Body of pancreas (tissue), 4 donors: ENCODE results near the gene CCDC51. TPM values are rescaled to one million over a fixed set of nuclear protein-coding genes. Genes with fewer than 3 reads are reported as not detected.
"Not testable (repeated sequence)": the region's sequence is repeated elsewhere in the genome, so short reads cannot be mapped to it uniquely, and the experiment has no call there.

Source experiments
- ATAC-seq: fragments of 150-250 bp; one replicate; pipeline ENCODE4 v1.9.1; 2016
- DNase-seq, 4 donors: peaks; one replicate each; pipeline ENCODE4 v3.0.0-alpha.2; 2019
- H3K27ac ChIP-seq, 4 donors: fragments of 200-600 bp; sonication (generic); 1 replicate in 3 of 4; 2 replicates in 1 of 4; pipeline versions ENCODE4 v1.5.1 to v1.6.1; 2016 to 2019; ENCODE audit warnings: mild to moderate bottlenecking in 1 of 4, mixed read lengths in 1 of 4, moderate library complexity in 1 of 4
- H3K27me3 ChIP-seq, 2 donors: fragments of 200-600 bp; sonication (generic); one replicate each; pipeline ENCODE4 v1.6.0; 2016; ENCODE audit warnings: mild to moderate bottlenecking in 1 of 2
- H3K36me3 ChIP-seq, 2 donors: fragments of 200-600 bp; sonication (generic); replicated peaks in 1 of 2; 2 replicates each; pipeline ENCODE4 v1.5.1; 2016; ENCODE audit warnings: low read depth in 2 of 2; ENCODE audit not compliant: insufficient read depth in 1 of 2
- H3K4me1 ChIP-seq: fragments of 200-600 bp; sonication (generic); one replicate; pipeline ENCODE4 v1.6.0; 2016
- H3K4me3 ChIP-seq, 2 donors: fragments of 200-600 bp; sonication (generic); 1 replicate in 1 of 2; 2 replicates in 1 of 2; pipeline ENCODE4 v1.5.1; 2016 to 2019
- H3K9me3 ChIP-seq, 3 donors: fragments of 200-600 bp; sonication (generic); 1 replicate in 2 of 3; 2 replicates in 1 of 3; pipeline ENCODE4 v1.5.1; 2016
- POLR2A ChIP-seq, 3 donors: fragments of 450-650 bp; IDR thresholded peaks; one replicate each; pipeline ENCODE4 v1.6.1; 2016; ENCODE audit warnings: antibody characterized with exemption in 3 of 3, mild to moderate bottlenecking in 2 of 3
- WGBS, 2 donors: methylation state at CpG; one replicate each; pipeline ENCODE4 v1.1.5; 2017; 5-methylcytosine and 5-hydroxymethylcytosine counted together
- intact Hi-C: fragments of 100-400 bp; cut with DNase I; formaldehyde crosslinking; loops from one replicate; pipeline ENCODE4 v1.15.1; 2023
- total RNA-seq, 2 donors: library from RNA; depleted of rRNA; stranded (reverse); fragments of >200 nt; gene quantifications; one replicate each; pipeline ENCODE4 v1.1.0, GENCODE V29; 2016
- TF ChIP-seq, protein P1 (sequence below), 7 experiments: fragments of 450-650 bp in 4 of 7; fragments of 200-600 bp in 3 of 7; sonication (generic) in 3 of 7; IDR thresholded peaks; one replicate each; pipeline ENCODE4 v1.5.1; 2016 to 2019; ENCODE audit warnings: antibody characterized with exemption in 7 of 7

The CCDC51 gene
- total RNA-seq, result 1 to 10 TPM in 1 of 2 donors, under 1 TPM in 1; 0.33 to 2.6 TPM

- intact Hi-C loops, result loop anchor here (5.0 kb wide), 1 partner anchor 38 kb away; no protein-coding TSS in a partner anchor
- no peaks in the 10 kb centered on the region for H3K27me3 ChIP-seq
- TF ChIP-seq POLR2A (IDR thresholded peaks at IDR 0.05), result peak; percentile 81 to 94 (median 90)
- TF ChIP-seq, protein P1, sequence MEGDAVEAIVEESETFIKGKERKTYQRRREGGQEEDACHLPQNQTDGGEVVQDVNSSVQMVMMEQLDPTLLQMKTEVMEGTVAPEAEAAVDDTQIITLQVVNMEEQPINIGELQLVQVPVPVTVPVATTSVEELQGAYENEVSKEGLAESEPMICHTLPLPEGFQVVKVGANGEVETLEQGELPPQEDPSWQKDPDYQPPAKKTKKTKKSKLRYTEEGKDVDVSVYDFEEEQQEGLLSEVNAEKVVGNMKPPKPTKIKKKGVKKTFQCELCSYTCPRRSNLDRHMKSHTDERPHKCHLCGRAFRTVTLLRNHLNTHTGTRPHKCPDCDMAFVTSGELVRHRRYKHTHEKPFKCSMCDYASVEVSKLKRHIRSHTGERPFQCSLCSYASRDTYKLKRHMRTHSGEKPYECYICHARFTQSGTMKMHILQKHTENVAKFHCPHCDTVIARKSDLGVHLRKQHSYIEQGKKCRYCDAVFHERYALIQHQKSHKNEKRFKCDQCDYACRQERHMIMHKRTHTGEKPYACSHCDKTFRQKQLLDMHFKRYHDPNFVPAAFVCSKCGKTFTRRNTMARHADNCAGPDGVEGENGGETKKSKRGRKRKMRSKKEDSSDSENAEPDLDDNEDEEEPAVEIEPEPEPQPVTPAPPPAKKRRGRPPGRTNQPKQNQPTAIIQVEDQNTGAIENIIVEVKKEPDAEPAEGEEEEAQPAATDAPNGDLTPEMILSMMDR (IDR thresholded peaks at IDR 0.05), result no peak
Observed at GRCh38 chr3:48439820-48440589, at the start of gene CCDC51, which contains the start of gene TMA7. TSS of gene CCDC51 (minus strand) at chr3:48440119. CDS start at chr3:48435128, 4,991 bp downstream. TSS of gene TMA7 (plus strand) at chr3:48440257. CDS start at chr3:48440297, 40 bp downstream.

DNA sequence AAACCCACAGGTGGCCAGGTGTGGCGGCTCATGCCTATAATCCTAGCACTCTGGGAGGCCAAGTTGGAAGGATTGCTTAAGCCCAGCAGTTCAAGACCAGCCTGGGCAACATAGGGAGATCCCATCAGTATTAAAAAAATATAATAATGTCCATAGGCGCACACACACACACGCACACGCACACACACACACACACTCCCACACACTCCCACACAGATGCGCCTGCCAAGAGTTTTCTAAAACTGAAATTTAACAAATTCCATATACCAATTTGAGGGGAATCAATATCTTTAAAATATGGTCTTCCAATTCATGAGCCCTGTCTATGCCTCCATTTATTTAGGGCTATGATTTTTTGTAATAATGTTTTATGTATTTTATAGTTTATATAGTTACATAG lies 47.0 kb upstream of the CCDC51 start:
- Histone ChIP-seq H3K4me3 (no peak overlapping the region), H3K4me1 (no peaks in the 10 kb centered on the region), H3K36me3 (no peaks in the 10 kb centered on the region), H3K27me3 (no peaks in the 10 kb centered on the region), H3K27ac (no peak overlapping the region), H3K9me3 (no peaks in the 10 kb centered on the region)
- intact Hi-C loops, result no loop called here
- ATAC-seq, result no peak
- WGBS, 2 donors, result 86 to 95% methylated on average over 5 of the region's 5 CpGs
- TF ChIP-seq POLR2A (IDR thresholded peaks at IDR 0.05), result no peak
- TF ChIP-seq, protein P1 (IDR thresholded peaks at IDR 0.05), result no peak
- DNase-seq, result no peak

More at GRCh38 chr3:48439820-48440589, at the start of gene CCDC51, which contains the start of gene TMA7:
- Histone ChIP-seq H3K27ac (peak within 1 kb of the TSS; percentile 71 to 93 (median 85)), H3K4me3 (peak within 1 kb of the TSS; percentile 61 to 78), H3K4me1 (peaks cover 31% of the 10 kb centered on the region), H3K36me3 (peaks cover 0 to 4% of the 10 kb centered on the region in 2 donors), H3K9me3 (no peaks in the 10 kb centered on the region)
- WGBS, 2 donors, result 0 to 2% methylated on average over 29 to 53 of the region's 54 CpGs
- DNase-seq (peak; percentile 99), ATAC-seq (peak; percentile 98)

GRCh38 chr3:48482822-48483221 lies 42.9 kb upstream of the CCDC51 start:
- intact Hi-C loops, ATAC-seq, DNase-seq, H3K4me1 ChIP-seq, H3K36me3 ChIP-seq, H3K27ac ChIP-seq, H3K27me3 ChIP-seq, H3K9me3 ChIP-seq, H3K4me3 ChIP-seq: not testable (repeated sequence)
- 85% methylated on average over 6 of the region's 6 CpGs for WGBS, 2 donors

GRCh38 chr3:48480891-48481290 lies 41.0 kb upstream of the CCDC51 start:
- H3K9me3 ChIP-seq, H3K4me1 ChIP-seq, H3K4me3 ChIP-seq, ATAC-seq, intact Hi-C loops, H3K27me3 ChIP-seq, DNase-seq, H3K27ac ChIP-seq, H3K36me3 ChIP-seq: not testable (repeated sequence)
- WGBS, 2 donors, result 93 to 94% methylated on average over 11 of the region's 11 CpGs

DNA sequence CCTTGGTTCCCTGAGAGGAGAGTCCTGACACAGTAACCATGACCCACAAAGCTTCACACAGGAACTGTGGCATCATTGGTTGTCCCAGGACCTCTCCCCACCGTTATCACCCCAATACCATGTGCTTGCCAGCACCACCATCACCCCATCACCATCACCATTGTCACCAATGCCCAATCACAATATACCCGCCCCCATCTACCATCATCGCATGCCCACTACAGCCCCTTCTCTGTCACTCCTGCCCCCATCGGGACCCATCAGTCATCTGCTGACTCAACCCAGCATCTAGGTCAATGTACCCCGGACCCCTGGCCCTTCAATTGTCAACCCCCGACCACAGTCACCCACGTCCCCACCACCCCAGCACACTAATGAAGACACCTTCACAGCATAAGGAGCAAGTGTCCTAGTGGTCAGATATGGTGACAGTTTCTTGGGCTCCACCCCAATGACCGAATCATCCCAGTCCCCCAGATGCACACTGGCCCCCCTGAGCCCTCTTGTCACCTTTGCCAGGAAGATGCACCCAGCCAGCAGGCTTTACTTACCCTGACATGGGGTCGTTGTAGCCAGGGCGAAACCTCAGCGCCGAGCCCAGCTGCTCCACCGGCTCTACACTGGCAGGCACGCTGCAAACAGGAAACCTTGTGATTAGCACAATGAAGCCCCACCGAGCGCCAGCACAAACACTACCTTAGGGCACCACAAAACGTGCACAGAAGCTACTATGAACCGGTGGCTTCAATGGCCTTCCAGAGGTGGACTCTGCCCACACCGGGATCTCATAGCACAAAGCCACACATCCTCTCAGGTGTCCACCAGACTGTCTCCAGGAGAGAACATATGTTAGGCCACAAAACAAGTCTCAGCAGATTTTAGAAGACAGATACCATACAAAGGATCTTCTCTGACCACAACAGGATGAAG lies 39.0 kb upstream of the CCDC51 start:
- Histone ChIP-seq H3K9me3 (no peaks in the 10 kb centered on the region), H3K27ac (no peak overlapping the region), H3K4me3 (no peak overlapping the region), H3K36me3 (no peaks in the 10 kb centered on the region), H3K4me1 (no peaks in the 10 kb centered on the region), H3K27me3 (no peaks in the 10 kb centered on the region)
- ATAC-seq (no peak), DNase-seq (no peak)
- 72 to 82% methylated on average over 12 to 18 of the region's 19 CpGs for WGBS, 2 donors
- intact Hi-C loops, result no loop called here
- TF ChIP-seq, protein P1 (IDR thresholded peaks at IDR 0.05), result no peak
- TF ChIP-seq POLR2A (IDR thresholded peaks at IDR 0.05), result no peak
